NCI-H748 treated with DMSO at 0.1 percent for 48 hours (cell line): Measurements from ENCODE around the gene SARDH.

Source experiments
- DNase-seq: peaks from one replicate; lab custom pipeline; 2025; lab: John Stamatoyannopoulos, UW

The SARDH gene

DNA sequence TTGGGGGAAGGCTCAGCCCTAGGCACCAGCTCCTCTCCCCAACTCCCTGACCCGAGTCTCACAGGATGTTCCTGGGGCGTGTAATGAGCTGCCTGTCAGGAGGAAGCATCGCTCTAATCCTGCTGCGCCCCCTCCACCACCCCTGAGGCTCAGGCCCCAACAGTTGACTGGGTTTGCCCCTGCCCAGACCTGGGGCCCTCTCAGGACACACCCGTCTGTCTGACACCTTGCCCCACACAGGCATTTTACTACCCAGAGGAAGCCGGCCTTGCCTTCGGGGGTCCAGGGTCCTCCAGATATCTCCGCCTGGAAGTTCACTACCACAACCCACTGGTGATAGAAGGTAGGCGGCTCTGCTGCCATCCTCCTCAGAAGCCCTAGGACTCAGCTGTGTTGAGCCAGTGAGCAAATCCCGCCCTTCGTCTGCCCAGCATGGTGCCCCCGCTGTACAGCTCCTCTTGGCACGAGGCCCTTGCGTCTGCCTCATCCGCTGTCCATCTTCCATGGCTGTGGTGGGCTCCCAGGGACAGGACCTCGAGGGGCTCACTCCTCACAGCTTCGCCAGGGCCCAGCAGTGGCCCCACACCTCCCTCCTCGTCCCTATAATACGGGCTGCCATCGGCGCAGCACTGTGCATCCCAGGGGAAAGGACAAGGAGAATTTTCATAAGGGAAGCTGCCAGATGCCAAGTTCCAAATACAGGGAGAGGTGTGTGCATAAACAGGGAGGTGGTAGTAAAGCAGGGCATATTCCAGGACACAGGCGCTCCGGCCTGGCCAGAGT is 94.0 kb downstream of the SARDH start:
- DNase-seq = no peak

DNA sequence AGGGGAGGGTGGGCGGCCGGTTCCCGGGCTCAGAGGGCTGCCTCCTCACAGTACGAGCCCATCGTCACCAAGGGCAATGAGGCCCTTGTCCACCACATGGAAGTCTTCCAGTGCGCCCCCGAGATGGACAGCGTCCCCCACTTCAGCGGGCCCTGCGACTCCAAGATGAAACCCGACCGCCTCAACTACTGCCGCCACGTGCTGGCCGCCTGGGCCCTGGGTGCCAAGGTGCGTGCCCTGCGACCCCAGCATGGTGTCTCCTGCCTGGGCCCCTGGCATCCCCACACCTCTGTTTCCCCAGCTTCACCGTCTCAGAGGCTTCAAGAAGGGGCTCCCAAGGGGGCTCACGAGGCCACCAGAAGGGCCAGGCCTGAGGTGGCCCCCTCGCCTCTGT is 94.8 kb downstream of the SARDH start:
- DNase-seq = no peak

DNA sequence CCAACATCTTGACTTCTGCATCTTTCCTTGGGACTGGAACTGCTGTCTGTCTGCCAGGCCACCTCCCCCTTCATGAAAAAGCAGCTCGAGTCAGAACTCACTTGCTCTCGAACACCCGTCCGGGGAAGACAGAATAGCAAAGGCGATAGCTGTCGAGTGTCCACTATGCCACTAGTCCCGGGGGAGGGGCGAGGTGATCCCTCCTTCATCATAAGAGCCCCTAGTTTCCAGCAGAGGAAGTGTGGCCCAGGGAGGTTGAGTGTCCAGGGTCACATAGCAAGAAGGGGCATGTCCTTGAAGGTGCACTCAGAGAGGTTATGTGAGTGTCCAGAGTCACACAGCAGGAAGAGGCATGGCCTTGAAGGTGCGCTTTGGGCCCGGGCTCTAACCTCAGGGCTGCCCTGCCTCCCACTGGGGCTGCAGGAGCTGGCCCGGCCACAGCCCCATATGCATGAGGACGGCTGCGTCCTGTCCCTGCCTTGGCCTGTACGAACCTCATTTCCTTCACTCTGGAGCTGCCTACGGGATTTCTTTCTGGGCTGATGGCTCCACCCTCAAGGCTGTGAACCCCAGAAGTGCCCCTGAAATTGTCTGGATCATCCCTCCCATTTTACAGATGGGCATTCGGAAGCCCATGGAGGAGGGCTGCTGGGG is 95.3 kb downstream of the SARDH start:
- DNase-seq = no peak

DNA sequence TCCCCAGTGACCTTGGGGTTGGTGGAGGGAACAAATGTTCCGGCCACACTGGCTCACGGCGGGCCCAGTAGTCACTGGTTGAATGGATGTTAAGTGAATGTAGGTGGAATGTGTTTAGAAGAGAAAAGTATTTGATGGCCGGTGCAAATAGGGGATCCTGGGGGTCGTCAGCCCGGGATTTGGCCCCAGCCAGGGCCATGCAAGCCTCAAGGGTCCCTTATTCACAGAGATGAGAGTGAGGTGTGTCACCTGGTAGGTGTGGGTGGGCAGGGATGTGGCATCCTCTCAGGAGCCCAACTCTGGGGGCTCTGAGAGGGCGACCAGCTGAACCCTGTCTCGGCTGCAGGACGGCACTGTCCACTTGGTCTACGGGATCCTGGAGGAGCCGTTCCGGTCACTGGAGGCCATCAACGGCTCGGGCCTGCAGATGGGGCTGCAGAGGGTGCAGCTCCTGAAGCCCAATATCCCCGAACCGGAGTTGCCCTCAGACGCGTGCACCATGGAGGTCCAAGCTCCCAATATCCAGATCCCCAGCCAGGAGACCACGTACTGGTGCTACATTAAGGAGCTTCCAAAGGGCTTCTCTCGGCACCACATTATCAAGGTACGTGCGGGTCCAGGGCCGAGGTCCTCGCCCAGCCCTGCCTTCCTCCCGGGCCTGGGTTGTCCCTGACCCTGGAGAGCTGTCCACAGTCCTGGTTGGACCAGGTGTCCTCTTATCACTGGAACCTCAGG is 96.1 kb downstream of the SARDH start:
- DNase-seq = no peak

DNA sequence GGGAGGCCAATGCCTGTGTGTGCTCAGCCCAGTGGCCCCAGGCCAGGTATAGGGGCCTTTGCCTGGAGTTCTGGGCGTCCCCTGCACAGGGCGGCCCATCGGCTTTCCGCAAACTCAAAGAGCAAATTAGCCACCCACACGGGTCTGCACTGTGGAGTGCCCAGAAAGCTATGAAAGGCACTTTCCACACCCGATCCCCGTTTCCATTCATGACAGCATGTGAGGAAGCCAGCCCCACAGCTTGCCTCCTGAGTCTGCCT is 96.8 kb downstream of the SARDH start:
- no peak for DNase-seq

DNA sequence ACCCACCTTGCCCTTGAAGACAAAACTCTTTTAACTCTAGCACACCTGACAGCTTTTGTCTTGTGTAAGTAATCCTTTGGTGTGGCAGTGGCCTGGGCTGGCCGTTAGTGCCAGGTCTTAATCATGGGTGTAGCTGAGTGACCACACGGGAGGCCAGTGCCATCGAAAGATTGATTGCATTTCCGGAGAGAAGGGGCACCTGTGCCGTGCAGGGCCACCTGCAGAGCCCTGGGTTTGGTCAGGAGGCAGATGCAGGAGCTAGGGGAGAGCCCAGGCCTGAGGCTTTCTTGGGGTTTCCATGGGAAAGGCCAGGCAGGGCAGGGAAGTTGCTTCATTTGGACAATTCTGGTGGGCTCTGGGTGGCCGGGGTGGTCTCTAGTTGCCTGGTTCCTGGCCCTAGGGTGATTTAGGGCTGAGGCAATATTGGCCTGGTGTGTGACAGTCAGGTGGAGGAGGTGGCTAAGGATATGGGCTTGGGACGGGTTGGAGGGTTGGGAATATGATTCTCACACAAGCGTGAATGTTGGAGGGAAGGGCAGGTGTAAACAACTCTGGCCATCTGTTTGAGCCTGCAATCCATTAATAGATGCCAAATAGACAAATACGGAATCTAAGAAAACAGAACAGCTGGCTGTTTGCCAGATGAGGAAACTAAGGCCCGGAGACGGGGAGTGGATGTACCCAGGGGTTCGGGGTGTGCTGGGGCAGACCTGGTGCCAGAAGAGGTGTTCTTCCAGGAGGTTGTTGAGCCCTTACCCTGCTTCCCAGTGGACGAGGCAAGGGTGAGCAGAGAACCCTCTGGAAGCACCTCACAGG is 97.4 kb downstream of the SARDH start:
- DNase-seq = no peak

DNA sequence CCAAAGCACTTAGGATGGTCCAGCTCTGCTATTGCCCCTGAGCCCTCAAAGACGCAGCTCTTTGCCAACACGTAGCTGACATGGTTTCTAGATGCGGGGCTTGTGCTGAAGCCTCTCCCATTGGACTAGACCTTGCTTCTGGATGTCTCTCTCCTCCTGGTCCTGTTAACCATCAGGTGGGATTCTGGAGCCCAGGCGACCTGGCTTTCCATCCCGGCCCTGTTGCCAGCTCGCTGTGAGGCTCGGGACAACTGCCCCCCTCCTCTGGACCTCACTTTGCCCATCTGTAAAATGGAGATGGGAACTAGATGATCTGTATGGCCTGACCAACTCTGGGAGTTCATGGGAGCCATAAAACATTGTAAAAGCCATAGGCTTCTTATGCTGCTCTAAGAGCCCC is 98.0 kb downstream of the SARDH start:
- no peak for DNase-seq

DNA sequence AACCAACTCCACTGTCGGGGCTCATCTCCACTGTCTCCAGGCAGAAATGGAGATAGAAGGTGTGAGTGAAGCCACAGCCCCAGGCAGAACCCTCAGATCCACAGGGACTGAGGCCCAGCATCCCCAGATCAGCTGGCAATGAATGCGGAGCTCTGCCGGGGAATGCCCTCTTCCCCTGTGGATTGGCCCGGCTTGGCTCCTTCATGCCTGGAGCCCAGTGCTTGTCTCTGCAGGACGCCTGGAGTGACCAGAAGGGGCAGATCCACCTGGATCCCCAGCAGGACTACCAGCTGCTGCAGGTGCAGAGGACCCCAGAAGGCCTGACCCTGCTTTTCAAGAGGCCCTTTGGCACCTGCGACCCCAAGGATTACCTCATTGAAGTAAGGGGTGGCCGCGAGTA is 98.5 kb downstream of the SARDH start:
- no peak for DNase-seq

DNA sequence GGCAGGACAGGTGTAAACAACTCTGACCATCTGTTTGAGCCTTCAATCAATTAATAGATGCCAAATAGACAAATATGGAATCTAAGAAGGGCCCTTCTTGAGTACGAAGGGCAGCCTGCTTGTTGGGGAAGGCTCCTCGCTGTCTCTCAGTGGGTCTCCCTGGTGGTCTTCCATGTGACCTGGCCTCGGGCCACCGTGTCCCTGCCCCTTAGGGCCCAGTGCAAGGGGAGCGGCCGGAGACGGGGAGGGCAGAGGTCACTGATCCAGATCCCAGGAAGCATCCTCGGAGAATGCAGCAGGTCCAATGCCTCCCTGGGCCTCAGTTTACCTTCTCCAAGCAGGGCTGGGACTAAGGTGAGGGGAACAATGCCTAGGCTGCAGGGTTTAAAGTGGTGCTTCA is 99.4 kb downstream of the SARDH start:
- no peak for DNase-seq

DNA sequence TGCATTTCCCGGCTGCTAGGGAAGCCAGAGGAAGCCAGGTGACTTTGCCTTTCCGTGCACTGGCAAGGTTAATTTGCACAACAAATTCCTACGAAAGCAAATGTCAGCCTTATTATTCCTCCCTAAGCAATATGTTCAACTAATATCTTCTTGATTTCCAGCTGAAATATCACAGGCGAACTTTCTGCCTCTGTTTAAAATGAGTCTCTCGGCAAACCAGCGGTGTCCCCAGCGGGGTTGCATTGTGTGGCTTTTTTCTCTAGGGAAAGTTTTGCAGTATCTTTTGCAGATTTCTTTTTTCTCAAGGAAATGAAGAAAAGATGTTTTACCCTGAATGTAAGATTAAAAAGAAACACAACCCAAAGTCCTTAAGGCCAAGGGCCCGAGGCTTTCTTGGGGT is 100.1 kb downstream of the SARDH start:
- no peak for DNase-seq

DNA sequence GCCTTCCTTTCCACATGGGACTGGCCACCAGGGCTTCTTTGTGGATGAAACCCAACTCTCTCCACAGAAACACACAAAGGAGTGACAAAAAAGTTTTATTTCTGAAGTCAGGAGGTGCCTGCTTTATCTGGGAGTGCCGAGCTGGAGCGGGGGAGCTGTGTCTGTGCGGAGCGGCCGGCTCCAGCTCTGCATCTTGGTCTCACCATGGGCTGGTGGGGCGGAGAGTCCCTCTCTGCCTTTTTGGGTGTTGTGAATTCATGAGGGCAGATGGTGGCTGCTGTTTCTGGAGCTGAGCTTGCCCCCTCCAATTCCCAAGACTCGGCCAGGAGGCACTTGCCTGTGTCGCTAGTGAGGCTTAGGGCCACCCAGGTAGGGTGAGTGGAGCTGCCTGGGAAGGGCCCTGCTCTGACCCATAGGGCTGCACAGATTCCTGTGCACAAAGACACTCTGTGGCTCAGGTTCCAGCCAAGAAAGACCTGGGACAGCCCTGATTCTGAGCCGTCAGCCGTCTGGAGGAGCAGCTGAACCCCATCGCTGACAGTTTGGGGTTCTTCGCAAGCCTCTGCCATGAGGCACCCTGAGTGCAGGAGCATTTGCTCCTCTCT is 100.6 kb downstream of the SARDH start:
- DNase-seq = no peak

DNA sequence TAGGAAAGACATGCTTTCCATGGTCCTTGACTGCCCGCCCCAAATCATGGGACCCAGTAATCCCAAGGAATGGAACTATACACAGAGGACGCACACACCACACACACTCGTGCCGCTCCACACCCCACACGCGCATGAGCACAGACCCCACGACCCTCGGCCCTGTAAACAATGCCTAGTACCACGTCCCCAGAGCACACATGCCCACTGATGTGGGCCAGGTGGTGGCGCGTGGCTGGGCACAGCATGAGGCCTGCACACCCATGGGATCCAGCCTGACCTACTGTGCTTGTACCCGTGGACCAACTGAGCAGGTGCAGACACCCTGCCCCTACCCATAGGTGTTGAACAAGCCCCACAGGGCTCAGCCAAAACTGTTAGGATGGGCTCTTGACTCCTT is 101.2 kb downstream of the SARDH start:
- no peak for DNase-seq

DNA sequence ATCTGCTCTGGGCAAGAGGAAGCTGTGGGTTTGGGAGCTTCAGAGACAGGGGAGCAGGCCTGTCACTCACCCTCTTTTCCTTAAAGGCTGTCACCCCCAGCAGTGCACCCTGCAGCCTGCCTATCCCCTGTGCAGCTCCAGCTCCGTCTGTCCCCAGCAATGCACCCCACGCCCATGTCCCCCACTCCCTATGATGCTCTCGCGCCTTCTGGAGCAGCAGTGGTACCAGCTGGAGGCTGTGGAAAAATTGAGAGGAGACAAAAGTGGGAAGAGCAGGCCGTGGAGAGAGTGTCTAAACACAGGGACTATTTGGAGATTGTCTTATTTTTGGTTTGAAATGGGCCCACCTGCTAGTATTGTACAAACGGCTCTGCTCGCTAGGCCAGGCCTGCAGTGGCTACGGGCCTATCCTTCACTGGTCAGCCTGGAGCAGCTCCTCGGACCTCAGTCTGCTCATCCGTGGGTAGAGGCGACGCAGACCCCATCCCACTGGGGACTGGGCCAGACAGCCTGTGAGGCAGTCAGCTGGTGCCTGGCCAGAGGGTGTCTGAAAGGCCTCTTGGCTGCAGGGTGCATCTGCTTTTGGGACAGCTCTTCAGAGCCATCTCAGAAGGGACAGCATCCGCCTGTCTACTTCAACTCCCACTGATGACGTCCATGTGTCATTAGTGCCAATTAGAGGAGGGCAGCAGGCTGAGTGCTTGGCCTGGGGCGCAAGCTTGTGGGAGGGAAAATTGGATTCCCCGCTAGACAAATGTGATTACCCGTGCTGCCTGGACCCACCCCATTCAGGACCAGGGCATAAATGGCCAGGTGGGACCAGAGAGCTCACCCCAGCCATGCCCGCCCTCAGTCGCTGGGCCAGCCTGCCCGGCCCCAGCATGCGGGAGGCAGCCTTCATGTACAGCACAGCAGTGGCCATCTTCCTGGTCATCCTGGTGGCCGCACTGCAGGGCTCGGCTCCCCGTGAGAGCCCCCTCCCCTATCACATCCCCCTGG is 102.3 kb downstream of the SARDH start, which contains the start of gene DBH:
TSS of gene DBH (plus strand) at position 831 of the 999 bp plus-strand sequence. CDS start at position 840, 9 bp downstream.
- no peak for DNase-seq

DNA sequence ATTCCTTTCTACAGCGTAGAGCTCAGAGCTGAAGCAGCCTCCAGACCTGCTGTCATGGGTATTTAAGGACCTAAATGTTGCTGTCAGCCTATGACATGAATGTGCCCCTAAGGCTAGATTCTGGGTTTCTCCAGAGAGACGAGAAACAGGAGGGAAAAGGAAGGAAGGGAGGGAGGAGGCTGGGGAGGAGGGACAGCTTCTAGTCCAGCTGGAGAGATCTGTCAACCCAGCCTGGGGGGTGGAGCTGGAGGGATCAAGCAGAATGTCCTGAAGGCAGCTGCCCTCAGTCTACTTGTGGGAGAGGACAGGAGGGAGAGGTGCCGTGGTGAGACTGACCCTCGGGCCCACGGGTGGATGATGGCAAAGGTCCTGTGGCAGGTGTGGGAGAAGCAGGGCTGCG is 103.1 kb downstream of the SARDH start:
- no peak for DNase-seq

DNA sequence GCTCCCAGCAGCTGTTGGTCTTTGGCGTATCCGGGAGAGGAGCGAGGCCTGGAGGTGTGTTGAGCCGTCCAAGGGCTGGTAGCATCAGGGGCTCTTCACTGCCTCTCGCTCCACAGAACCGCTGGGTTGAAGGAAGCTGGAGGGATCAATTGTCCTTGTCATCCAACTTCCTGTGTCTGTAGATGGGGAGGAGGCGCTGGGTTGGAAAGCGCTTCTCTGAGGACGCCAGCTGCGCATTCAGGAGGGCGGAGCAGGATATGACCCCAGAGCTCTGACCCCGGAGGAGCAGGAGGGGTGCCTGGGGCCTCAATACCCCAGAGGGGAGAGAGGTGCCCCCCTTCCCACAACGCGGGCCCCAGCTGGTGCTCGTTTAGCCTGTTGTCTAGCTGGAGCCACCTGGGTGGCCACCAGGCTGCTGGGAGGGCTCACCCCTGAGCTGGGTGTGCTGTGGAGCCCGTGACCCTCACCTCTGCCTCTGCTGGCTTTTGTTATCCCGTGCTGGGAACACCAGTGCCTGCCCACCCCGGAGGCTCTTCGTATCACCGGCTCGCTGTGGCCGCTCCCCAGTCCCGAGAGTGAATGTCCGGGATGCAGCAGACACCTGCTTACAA is 104.0 kb downstream of the SARDH start:
- no peak for DNase-seq

DNA sequence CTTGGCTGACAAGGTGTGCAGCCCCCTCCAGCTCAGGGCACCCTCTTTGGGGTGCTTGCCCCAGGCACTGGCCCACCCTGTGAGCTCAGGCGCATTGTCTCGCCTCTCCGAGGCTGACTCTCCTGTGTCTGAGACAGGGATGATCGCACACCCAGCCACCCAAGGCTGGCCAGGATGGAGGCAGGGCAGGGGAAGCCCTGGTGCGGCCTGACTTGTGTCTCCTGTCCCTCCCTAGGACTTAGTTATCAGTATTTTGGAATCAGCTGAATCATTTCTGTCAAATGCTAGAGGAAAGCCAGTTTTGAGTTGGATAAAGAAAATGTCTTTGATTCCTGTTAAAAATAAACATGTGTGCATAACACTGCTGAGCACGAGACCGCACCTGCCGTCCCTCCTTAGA is 104.5 kb downstream of the SARDH start:
- no peak for DNase-seq

DNA sequence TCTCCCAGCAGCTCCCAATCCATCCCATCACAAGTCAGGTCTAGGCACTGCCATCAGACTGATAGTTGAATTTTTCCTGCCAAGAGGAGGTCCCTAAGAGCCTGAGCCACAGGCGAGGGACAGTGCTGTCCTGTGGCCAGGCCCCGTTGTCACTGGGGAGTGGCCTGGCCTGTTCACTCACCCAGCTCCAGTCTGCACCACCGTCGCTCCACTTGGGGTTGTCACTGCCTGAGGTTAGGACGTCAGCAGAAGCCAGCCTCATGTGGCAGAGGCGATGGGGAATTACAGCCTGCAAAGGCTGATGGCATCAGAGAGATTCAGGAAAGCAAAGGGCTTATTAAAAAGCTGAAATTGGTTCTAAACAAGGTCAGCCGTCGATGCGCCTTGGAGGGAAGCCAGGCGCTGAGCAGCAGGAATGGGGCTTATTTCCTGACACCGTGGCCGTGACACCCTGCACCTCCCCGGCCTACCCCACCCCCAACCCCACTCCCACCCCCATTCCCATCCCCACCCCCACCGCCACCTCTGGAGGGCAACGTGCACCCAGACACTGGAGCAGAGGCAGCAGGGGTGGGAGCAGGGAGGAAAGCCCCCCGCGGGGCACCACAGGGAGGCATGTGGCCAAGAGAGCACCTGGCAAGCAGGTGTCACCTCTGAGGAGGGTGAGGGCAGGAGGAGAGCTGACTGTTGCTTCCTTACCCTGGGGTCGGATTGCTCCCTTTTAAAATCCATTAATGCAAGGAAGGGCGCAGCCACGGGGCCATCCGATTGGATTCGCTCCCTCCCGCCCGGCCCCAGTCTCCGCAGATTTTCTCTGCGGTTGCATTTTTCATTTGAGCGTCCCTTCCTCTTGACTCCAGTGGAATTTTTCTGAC is 105.1 kb downstream of the SARDH start:
- DNase-seq = no peak

DNA sequence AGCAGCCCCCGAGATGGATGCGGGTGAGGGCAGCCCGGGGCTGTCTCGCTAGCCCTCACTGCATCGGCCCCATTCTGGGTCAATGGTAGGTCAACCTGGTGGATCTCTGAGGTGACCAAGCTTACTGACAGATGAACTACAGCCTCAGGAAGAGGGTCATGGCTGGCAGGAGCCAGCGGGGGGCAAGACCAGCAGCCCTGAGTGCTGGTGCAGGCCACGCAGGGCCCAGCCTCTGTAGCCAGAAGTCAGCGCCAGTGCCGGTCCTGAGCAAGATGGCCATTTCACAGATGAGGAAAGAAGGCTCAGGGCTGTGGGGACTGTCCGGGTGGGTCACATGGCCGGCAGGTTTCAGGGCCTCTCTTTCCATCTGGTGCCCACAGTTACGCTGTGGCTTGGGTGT is 107.0 kb downstream of the SARDH start:
- no peak for DNase-seq
